Measurements from ENCODE around the gene COL4A6. TPM values are rescaled to one million over a fixed set of nuclear protein-coding genes. Genes with fewer than 3 reads are reported as not detected.

COL4A6 gene
- total RNA-seq, 1 donor from 2014 or later, result 40.5 TPM

GRCh38 chrX:108415146-108415545 lies 23.1 kb downstream of the COL4A6 start:
- H3K4me1 Mint-ChIP-seq, result peaks cover 61% of the 10 kb centered on the region
- peak overlapping the region; percentile 3 for H3K27ac Mint-ChIP-seq

GRCh38 chrX:108412783-108413182 lies 25.4 kb downstream of the COL4A6 start:
- Histone ChIP-seq H3K79me2 (ENCODE audit: low read depth) (no peaks in the 10 kb centered on the region), H3K27me3 (no peaks in the 10 kb centered on the region), H3K27ac (no peak overlapping the region), H3K9me3 (ENCODE audit: low read depth) (no peaks in the 10 kb centered on the region), H3K4me2 (no peak overlapping the region), H3K36me3 (no peaks in the 10 kb centered on the region), H3F3A (ENCODE audit: low read depth) (no peaks in the 10 kb centered on the region), H4K20me1 (ENCODE audit: low read depth) (no peaks in the 10 kb centered on the region), H3K4me1 (peaks cover 22% of the 10 kb centered on the region), H3K9ac (no peak overlapping the region), H3K4me3 (no peak overlapping the region), H2AFZ (replicated peaks) (no peak overlapping the region)
- H3K36me3 Mint-ChIP-seq, result peaks cover 27% of the 10 kb centered on the region
- DNase-seq (ENCODE audit: low spot score), result no peak
- H3K27ac Mint-ChIP-seq, result no peak overlapping the region
- no peaks in the 10 kb centered on the region for H3K27me3 Mint-ChIP-seq (ENCODE audit: insufficient read depth, low read depth)
- no peak overlapping the region for H3K4me3 Mint-ChIP-seq
- peaks cover 50% of the 10 kb centered on the region for H3K4me1 Mint-ChIP-seq
- TF ChIP-seq EZH2 (IDR thresholded peaks at IDR 0.05), result no peak
- no peak for TF ChIP-seq EZH2phosphoT487 (IDR thresholded peaks at IDR 0.05)
- TF ChIP-seq CTCF (IDR thresholded peaks at IDR 0.05), result no peak
- no peaks in the 10 kb centered on the region for H3K9me3 Mint-ChIP-seq

More at GRCh38 chrX:108415146-108415545, 23.1 kb downstream of the COL4A6 start:
- Histone ChIP-seq H3F3A (ENCODE audit: low read depth) (no peaks in the 10 kb centered on the region), H3K79me2 (ENCODE audit: low read depth) (no peaks in the 10 kb centered on the region), H3K4me1 (peaks cover 22% of the 10 kb centered on the region), H3K4me2 (no peak overlapping the region), H3K36me3 (no peaks in the 10 kb centered on the region), H4K20me1 (ENCODE audit: low read depth) (no peaks in the 10 kb centered on the region), H3K27ac (no peak overlapping the region), H2AFZ (replicated peaks) (no peak overlapping the region), H3K9ac (no peak overlapping the region), H3K27me3 (no peaks in the 10 kb centered on the region), H3K4me3 (no peak overlapping the region), H3K9me3 (ENCODE audit: low read depth) (no peaks in the 10 kb centered on the region)
- H3K36me3 Mint-ChIP-seq, result peaks cover 23% of the 10 kb centered on the region
- no peak overlapping the region for H3K4me3 Mint-ChIP-seq
- H3K27me3 Mint-ChIP-seq (ENCODE audit: insufficient read depth, low read depth), result no peaks in the 10 kb centered on the region
- DNase-seq (ENCODE audit: low spot score), result no peak
- no peak for TF ChIP-seq EZH2 (IDR thresholded peaks at IDR 0.05)
- TF ChIP-seq CTCF (IDR thresholded peaks at IDR 0.05), result no peak
- no peak for TF ChIP-seq EZH2phosphoT487 (IDR thresholded peaks at IDR 0.05)
- no peaks in the 10 kb centered on the region for H3K9me3 Mint-ChIP-seq

- peaks cover 5% of the 10 kb centered on the region for H3K9me3 Mint-ChIP-seq
- Histone ChIP-seq H3K4me1 (peaks cover 13% of the 10 kb centered on the region), H3F3A (ENCODE audit: low read depth) (no peaks in the 10 kb centered on the region), H3K9ac (no peak overlapping the region), H3K27me3 (no peaks in the 10 kb centered on the region), H3K9me3 (ENCODE audit: low read depth) (no peaks in the 10 kb centered on the region), H3K36me3 (no peaks in the 10 kb centered on the region), H3K4me3 (no peak overlapping the region), H3K27ac (no peak overlapping the region), H3K79me2 (ENCODE audit: low read depth) (no peaks in the 10 kb centered on the region), H3K4me2 (no peak overlapping the region), H2AFZ (replicated peaks) (no peak overlapping the region), H4K20me1 (ENCODE audit: low read depth) (no peaks in the 10 kb centered on the region)
- H3K4me1 Mint-ChIP-seq, result peaks cover 3% of the 10 kb centered on the region
- no peaks in the 10 kb centered on the region for H3K27me3 Mint-ChIP-seq (ENCODE audit: insufficient read depth, low read depth)
- H3K4me3 Mint-ChIP-seq, result no peak overlapping the region
- no peak for DNase-seq (ENCODE audit: low spot score)
- no peak overlapping the region for H3K27ac Mint-ChIP-seq
- TF ChIP-seq CTCF (IDR thresholded peaks at IDR 0.05), result no peak
- TF ChIP-seq EZH2phosphoT487 (IDR thresholded peaks at IDR 0.05), result no peak
- no peak for TF ChIP-seq EZH2 (IDR thresholded peaks at IDR 0.05)
- peaks cover 35% of the 10 kb centered on the region for H3K36me3 Mint-ChIP-seq
These were observed 38.6 kb downstream of the COL4A6 start for GRCh38 chrX:108399418-108400165.

Measured in neural progenitor cell (in vitro differentiated cells).